HG03442 (cell line): ENCODE results near the gene FCAR.
"Not testable (repeated sequence)": the region's sequence is repeated elsewhere in the genome, so short reads cannot be mapped to it uniquely, and the experiment has no call there.

Experiments
- ATAC-seq: cut with Tn5 transposase; IDR thresholded peaks from one replicate; pipeline ENCODE4 v1.9.1; 2021; ENCODE audit warnings: mild to moderate bottlenecking, moderate library complexity; ENCODE audit not compliant: unreplicated experiment

Gene FCAR

DNA sequence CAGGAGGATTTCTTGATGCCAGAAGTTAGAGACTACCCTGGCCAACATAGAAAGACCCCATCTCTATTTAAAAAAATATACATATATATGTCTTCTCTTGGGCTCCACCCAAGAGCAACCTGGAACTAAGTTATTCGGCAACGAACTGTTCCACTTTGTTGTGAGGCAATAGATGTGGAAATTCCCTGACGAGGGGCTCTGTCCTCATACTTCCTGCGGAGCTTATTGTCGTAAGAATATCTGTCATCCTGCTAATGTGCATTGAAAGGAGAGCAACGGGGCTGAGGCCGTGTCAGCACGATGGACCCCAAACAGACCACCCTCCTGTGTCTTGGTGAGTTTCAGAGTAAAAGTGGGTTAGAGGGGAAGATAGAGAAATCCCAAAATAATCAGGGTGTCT is at the start of gene FCAR:
TSS of gene FCAR (plus strand) at position 246 of the 400 bp plus-strand sequence. CDS start at position 301, 55 bp downstream.
- no peak for ATAC-seq

DNA sequence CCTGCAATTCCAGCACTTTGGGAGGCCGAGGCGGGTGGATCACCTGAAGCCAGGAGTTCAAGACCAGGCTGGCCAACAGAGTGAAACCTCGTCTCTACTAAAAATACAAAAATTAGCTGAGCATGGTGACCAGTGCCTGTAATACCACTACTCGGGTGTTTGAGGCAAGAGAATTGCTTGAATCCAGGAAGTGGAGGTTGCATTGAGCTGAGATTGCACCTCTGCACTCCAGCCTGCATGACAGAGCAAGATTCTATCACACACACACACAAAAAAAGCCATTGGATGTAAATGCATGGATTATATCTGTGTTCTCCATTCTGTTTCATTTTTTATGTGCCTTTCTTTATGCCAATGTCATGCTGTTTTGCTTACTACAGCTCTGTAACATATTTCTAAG is 49.6 kb upstream of the FCAR start:
- ATAC-seq, result not testable (repeated sequence)

DNA sequence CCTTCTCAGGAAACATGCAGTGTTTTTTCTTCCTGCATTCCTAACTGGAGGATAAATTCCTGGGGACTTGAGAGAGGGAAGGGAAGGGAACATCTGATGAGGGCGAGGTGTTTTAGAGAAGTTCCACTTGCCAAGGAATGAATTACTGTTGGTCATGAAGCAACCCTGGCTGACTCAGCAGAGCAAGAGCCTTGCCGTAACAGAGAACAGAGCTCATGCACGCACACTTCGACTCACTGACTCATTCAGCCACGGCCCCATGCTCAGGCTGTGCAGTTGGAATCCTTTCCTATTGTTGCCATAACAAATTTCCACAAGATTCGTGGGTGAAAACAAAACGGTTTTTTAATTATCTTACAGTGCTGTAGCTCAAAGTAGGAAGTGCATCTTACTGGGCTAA is 48.7 kb upstream of the FCAR start:
- ATAC-seq, result not testable (repeated sequence)

DNA sequence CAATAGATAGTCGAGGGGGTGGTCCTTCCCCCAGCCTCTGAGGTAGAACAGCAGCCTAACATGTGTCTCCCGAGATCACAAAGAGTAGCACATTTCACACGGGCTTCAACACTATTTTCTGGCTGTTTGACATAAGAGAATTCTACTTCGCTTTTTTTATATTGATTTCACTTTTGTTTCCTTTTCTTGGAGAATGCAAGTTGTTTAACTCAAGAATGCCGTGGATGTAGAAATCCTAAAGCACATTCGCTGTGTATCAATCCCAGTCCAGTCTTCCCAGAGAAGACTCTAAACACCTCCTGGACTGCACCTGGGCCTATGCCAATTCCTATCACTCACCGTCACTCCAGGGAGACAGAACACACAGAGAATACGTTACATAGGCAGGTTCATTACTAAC is 46.0 kb upstream of the FCAR start:
- ATAC-seq, result not testable (repeated sequence)

DNA sequence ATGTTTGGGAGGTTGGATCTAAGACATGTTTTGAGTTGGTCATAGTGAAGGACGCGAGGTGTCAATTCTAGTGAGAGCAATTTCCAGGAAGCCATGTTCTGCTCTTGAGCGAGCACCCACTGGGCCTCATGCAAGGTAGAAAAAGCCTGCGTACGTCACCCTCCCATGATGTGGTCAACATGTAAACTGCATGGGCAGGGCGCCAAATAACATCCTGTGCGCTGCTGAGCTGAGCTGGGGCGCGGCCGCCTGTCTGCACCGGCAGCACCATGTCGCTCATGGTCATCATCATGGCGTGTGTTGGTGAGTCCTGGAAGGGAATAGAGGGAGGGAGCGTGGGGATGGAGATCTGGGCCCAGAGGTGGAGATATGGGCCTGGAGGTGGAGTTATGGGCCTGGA is 41.5 kb upstream of the FCAR start, which contains the start of gene KIR2DS4:
TSS of gene KIR2DS4 (plus strand) at position 181 of the 400 bp plus-strand sequence.
- not testable (repeated sequence) for ATAC-seq

DNA sequence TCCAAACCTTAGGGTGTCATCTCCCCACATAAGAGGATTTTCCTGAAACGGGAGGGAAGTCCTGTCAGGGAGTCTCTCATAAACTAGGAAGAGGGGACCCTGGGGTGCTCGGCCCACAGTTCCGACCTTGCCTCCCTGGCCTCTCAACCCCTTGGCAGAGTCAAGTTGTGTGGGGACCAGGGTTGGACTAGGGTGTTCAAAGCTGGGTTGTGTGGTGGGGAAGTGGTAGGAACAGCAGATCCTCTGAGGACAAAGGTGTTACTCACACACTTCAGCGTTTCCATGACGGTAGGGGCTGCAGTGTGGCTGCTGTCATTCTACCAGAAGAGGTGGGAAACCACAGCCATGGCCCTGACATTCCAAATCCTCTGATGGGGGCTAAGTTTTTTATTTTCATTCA is 38.9 kb upstream of the FCAR start:
- not testable (repeated sequence) for ATAC-seq

DNA sequence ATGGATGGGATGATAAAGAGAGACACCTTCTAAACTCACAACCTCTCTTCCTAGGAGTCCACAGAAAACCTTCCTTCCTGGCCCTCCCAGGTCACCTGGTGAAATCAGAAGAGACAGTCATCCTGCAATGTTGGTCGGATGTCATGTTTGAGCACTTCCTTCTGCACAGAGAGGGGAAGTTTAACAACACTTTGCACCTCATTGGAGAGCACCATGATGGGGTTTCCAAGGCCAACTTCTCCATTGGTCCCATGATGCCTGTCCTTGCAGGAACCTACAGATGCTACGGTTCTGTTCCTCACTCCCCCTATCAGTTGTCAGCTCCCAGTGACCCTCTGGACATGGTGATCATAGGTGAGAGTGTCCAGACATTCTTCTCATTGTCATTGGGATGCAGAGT is 36.5 kb upstream of the FCAR start:
- not testable (repeated sequence) for ATAC-seq

DNA sequence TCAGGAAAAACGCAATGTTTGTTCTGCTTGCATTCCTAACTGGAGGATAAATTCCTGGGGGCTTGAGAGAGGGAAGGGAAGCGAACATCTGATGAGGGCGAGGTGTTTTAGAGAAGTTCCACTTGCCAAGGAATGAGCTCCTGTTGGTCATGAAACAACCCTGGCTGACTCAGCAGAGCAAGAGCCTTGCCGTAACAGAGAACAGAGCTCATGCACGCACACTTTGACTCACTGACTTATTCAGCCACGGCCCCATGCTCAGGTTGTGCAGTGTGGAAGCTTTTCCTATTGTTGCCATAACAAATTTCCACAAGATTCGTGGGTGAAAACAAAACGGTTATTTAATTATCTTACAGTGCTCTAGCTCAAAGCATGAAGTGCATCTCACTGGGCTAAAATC is 30.9 kb upstream of the FCAR start:
- not testable (repeated sequence) for ATAC-seq

DNA sequence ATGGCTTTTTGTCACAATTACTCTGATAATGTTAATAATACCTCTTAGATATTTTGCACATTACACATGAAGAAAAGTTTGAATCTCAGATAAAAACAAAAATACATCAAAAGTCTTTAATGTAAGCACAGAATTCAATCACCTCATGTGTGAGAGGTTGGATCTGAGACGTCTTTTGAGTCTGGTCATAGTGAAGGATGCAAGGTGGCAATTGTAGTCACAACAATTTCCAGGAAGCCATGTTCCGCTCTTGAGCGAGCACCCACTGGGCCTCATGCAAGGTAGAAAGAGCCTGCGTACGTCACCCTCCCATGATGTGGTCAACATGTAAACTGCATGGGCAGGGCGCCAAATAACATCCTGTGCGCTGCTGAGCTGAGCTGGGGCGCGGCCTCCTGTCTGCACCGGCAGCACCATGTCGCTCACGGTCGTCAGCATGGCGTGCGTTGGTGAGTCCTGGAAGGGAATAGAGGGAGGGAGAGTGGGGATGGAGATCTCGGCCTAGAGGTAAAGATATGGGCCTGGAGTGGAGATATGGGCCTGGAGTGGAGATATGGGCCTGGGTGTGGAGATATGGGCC is 23.9 kb upstream of the FCAR start, which contains the start of gene KIR3DL2:
TSS of gene KIR3DL2 (plus strand) at position 383 of the 580 bp plus-strand sequence. CDS start at position 416, 33 bp downstream.
- not testable (repeated sequence) for ATAC-seq

DNA sequence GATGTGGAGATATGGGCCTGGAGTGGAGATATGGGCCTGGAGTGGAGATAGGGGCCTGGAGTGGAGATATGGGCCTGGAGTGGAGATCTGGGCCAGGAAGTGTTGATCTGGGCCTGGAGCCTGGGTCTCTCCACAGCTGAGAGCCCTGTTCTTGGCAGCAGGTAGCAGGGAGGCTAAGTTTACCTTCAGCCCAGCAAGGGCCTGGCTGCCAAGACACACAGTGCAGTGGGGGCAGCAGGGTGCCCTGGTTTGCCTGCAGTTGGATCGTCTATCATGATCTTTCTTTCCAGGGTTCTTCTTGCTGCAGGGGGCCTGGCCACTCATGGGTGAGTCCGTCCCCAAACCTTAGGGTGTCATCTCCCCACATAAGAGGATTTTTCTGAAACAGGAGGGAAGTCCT is 23.1 kb upstream of the FCAR start:
- ATAC-seq, result no peak

DNA sequence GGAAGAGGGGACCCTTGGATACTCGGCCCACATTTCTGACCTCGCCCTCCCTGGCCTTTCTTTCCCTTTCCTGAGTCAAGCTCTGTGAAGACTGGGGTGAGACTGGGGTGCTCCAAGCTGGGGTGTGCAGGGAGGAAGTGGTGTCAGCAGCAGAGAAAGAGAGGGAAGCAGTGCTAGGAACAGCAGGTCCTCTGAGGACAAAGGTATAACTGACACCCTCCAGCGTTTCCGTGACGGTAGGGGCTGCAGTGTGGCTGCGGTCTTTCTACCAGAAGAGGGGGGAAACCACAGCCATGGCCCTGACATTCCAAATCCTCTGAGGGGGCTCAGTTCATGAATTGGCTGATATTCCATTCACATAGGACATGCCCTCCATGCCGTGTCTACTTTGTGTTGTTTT is 22.7 kb upstream of the FCAR start:
- no peak for ATAC-seq

DNA sequence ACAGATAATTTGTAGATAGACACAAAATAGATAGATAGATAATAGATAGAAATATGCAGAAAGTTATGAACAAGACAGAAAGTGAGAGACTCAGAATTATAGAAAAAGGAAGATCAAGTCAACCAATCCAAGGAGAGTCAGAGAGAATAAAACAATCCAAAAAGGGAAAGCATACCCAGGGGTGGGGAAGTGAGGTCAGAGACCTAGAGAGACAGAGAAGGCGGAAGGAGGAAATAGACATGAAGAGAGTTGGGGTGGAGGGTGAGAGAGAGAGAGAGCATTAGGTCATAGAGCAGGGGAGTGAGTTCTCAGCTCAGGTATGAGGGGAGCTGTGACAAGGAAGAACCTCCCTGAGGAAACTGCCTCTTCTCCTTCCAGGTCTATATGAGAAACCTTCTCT is 18.8 kb upstream of the FCAR start:
- not testable (repeated sequence) for ATAC-seq

DNA sequence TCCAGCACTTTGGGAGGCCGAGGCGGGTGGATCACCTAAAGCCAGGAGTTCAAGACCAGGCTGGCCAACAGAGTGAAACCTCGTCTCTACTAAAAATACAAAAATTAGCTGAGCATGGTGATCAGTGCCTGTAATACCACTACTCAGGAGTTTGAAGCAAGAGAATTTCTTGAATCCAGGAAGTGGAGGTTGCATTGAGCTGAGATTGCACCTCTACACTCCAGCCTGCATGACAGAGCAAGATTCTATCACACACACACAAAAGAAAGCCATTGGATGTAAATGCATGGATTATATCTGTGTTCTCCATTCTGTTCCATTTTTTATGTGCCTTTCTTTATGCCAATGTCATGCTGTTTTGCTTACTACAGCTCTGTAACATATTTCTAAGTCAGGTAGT is 15.6 kb upstream of the FCAR start:
- not testable (repeated sequence) for ATAC-seq

DNA sequence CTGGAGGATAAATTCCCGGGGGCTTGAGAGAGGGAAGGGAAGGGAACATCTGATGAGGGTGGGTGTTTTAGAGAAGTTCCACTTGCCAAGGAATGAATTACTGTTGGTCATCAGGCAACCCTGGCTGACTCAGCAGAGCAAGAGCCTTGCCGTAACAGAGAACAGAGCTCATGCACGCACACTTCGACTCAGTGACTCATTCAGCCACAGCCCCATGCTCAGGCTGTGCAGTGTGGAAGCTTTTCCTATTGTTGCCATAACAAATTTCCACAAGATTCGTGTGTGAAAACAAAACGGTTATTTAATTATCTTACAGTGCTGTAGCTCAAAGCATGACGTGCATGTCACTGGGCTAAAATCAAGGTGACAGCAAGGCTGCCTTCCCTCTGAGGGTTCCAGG is 14.6 kb upstream of the FCAR start:
- not testable (repeated sequence) for ATAC-seq

DNA sequence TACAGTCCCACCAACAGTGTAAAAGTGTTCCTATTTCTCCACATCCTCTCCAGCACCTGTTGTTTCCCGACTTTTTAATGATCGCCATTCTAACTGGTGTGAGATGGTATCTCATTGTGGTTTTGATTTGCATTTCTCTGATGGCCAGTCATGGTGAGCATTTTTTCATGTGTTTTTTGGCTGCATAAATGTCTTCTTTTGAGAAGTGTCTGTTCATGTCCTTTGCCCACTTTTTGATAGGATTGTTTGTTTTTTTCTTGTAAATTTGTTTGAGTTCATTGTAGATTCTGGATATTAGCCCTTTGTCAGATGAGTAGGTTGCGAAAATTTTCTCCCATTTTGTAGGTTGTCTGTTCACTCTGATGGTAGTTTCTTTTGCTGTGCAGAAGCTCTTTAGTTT is 10.6 kb upstream of the FCAR start:
- ATAC-seq, result not testable (repeated sequence)

DNA sequence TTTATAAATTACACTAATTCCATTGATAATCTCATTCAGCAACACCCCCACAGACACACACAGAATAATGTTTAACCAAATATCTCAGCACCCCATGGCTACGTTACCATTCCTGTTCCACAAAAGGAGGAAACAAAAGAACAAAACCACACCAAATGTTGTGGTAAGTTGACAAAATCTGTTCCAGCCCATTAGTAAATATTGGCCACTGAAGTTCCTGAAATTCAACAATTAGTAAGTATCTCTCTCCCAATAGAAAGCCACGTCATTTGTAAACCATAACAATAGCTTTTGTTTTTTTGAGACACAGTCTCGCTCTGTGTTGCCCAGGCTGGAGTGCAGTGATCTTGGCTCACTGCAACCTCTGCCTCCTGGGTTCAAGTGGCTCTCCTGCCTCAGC is 2.3 kb upstream of the FCAR start:
- no peak for ATAC-seq

DNA sequence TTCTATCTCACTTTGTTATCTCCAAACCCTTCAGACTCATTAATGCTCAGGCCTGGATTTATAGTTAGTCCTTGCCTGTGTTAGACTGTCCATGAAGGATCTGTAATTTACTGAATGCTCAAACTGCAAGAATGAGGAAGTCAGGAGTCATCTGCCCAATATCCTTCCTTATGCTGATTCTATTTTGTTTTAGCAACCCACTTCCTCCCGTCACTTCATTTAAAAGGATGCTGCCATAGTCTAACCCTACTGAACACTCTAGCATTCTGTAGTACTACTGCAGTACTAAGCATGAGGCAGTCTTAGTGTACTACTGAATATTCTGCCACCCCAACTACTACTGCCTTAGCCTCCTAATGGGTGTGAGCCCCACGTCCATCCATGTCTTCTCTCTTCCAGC is 1.5 kb downstream of the FCAR start:
- no peak for ATAC-seq

DNA sequence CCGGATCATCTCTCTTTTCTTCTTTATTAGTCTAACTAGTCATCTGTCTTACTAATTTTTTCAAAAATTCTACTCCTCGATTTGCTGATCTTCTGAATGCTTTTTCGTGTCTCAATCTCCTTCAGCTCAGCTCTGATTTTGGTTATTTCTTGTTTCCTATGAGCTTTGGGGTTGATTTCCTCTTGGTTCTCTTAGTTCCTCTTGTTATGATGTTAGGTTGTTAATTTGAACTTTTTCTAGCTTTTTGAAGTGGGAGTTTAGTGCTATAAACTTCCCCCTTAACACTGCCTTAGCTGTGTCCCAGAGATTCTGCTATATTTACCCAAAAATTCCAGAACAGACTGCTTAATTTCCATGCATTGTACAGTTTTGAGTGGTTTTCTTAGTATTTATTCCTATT is 3.4 kb downstream of the FCAR start:
- ATAC-seq, result no peak

DNA sequence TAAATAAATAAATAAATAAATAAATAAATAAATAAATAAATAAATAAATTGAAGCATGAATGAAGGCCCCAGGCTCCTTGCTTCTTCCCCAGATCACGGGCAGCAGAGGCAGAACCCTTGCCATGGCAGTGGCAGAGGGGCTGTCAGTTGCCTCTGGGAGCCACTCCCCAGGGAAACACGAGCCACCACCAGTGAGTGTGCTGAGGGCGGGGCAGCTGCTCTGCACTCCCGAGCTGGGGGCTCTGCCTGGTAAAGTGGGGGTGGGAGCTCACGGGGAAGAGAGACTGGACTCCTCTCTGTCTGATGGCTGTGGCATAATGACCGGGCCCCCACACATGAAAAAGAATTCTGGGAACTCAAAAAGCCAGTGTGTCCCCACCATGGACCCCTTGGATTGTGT is 7.8 kb downstream of the FCAR start:
- ATAC-seq, result no peak

DNA sequence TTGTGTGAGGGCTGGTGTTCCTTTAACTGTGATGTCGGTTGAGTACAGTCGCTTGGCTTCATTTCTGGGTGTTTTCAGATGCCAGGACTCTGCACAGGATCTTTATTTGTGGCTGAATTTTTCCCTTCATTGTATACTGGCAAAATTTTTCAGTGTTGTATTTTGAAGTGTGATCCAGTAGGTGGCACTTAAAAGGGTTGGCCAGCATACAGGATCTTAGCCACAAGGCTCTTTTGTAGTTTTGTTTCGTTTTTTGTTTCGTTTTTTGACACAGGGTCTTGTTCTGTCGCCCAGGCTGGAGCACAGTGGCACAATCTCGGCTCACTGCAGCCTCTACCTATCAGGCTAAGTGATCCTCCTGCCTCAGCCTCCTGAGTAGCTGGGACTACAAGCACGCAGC is 8.7 kb downstream of the FCAR start:
- no peak for ATAC-seq

DNA sequence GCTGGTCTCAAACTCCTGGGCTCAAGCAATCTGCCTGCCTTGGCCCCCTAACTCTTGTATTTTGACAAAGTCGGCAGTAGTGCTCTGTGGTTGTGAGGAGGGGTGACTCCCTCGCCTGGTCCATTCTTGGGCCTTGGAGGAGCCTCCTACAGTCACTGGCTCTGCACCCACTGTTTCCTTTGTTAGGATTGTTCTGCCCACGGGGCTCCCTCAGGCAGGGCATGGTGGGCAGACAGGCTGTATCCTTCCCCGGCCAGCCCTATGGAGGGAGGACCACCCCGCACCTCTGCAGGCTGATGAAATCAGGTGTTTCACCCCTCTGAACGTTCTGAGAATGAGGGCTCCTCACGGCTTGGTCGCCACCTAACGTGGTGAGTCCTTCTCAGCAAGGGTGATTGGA is 9.2 kb downstream of the FCAR start:
- ATAC-seq, result no peak

DNA sequence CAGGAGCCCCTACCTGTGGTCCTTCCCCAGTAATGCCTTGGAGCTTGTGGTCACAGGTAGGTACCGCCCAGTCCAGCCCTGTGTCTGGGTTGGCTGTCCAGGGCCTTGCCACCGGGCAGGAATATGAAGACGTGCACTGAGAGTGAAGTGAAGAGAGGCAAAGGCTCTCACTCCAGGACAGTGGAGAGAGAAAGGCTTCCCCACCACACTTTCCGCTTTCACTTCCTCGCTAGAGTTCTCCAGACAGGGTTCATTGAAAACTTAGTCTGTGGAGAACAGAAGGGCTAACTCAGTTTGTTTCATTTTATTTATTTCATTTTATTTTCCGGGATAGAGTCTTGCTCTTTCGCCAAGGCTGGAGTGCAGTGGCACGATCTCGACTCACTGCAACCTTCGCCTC is 14.2 kb downstream of the FCAR start:
- ATAC-seq, result no peak

DNA sequence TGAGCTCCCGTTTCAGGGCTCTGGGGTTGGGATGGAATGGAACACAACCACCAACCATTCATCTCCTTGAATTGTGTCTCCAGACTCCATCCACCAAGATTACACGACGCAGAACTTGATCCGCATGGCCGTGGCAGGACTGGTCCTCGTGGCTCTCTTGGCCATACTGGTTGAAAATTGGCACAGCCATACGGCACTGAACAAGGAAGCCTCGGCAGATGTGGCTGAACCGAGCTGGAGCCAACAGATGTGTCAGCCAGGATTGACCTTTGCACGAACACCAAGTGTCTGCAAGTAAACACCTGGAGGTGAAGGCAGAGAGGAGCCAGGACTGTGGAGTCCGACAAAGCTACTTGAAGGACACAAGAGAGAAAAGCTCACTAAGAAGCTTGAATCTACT is 15.5 kb downstream of the FCAR start:
- no peak for ATAC-seq
